Natural killer cell (primary cell): ENCODE measurements around the gene HAUS3. TPM values are rescaled to one million over a fixed set of nuclear protein-coding genes. Genes with fewer than 3 reads are reported as not detected.

ENCODE experiments used
- ATAC-seq, 3 donors: fragments of 150-1000 bp in 2 of 3; fragments of 200-7000 bp in 1 of 3; cut with Tn5 transposase; 1 replicate in 1 of 3; 2 replicates in 2 of 3; pipeline ENCODE4 v1.10.0; 2021; ENCODE audit warnings: mild to moderate bottlenecking in 2 of 3, moderate library complexity in 2 of 3
- DNase-seq, 2 donors: peaks; one replicate each; pipeline versions ENCODE4 v3.0.0 to v3.0.0-alpha.2; 2013 to 2021; ENCODE audit warnings: mixed read lengths in 1 of 2
- H3K27ac ChIP-seq: one replicate; pipeline ENCODE4 v1.5.1; 2013; ENCODE audit warnings: mild to moderate bottlenecking, low read length
- H3K27me3 ChIP-seq: one replicate; pipeline ENCODE4 v1.6.1; 2013; ENCODE audit warnings: low read length; ENCODE audit not compliant: control insufficient read depth, insufficient read depth
- H3K36me3 ChIP-seq: one replicate; pipeline ENCODE4 v1.6.1; 2013; ENCODE audit warnings: low read length; ENCODE audit not compliant: control insufficient read depth, insufficient read depth
- H3K4me1 ChIP-seq: one replicate; pipeline ENCODE4 v1.6.1; 2013; ENCODE audit warnings: low read length; ENCODE audit not compliant: control insufficient read depth, insufficient read depth
- H3K4me3 ChIP-seq: one replicate; pipeline ENCODE4 v1.5.1; 2013; ENCODE audit warnings: low read length
- H3K9me3 ChIP-seq: one replicate; pipeline ENCODE4 v1.6.1; 2013; ENCODE audit warnings: low read length; ENCODE audit not compliant: control insufficient read depth, insufficient read depth
- H3K27ac Mint-ChIP-seq, 2 donors: one replicate each; pipeline ENCODE4 v1.8.0; 2022; ENCODE audit warnings: mild to moderate bottlenecking in 2 of 2, mixed read lengths in 2 of 2, moderate library complexity in 1 of 2
- H3K27me3 Mint-ChIP-seq, 2 donors: one replicate each; pipeline ENCODE4 v1.8.0; 2022; ENCODE audit warnings: low read depth in 2 of 2, mixed read lengths in 2 of 2
- H3K36me3 Mint-ChIP-seq: one replicate; pipeline ENCODE4 v1.8.0; 2022; ENCODE audit warnings: mixed read lengths
- H3K4me1 Mint-ChIP-seq, 2 donors: one replicate each; pipeline ENCODE4 v1.8.0; 2022; ENCODE audit warnings: mixed read lengths in 2 of 2
- H3K4me3 Mint-ChIP-seq: one replicate; pipeline ENCODE4 v1.8.0; 2022; ENCODE audit warnings: mild to moderate bottlenecking, moderate library complexity, mixed read lengths
- H3K9me3 Mint-ChIP-seq, 2 donors: one replicate each; pipeline ENCODE4 v1.8.0; 2022; ENCODE audit warnings: mixed read lengths in 2 of 2
- CTCF ChIP-seq: fragments of 200-600 bp; IDR thresholded peaks from one replicate; pipeline ENCODE4 v1.8.0; 2022; ENCODE audit warnings: antibody characterized with exemption
- WGBS: methylation state at CpG from one replicate; pipeline ENCODE4 v1.1.7; 2013; ENCODE audit warnings: missing lambda C conversion rate; ENCODE audit not compliant: insufficient coverage; 5-methylcytosine and 5-hydroxymethylcytosine counted together
- intact Hi-C: fragments of 100-400 bp; cut with micrococcal nuclease; formaldehyde crosslinking; loops from one replicate; pipeline ENCODE4 v1.14.2; 2022
- total RNA-seq, 4 donors: library from RNA; stranded (reverse); fragments of 120-200 nt in 1 of 4; gene quantifications; one replicate each; pipeline versions ENCODE4 v1.2.3 to v1.2.4, GENCODE V29; 2013 to 2022

HAUS3 gene
- total RNA-seq, 3 donors from 2014 or later (not counting 1 experiment from before 2014, with no cell fraction given): 38.0 to 50.3 (median 49.4) TPM

DNA sequence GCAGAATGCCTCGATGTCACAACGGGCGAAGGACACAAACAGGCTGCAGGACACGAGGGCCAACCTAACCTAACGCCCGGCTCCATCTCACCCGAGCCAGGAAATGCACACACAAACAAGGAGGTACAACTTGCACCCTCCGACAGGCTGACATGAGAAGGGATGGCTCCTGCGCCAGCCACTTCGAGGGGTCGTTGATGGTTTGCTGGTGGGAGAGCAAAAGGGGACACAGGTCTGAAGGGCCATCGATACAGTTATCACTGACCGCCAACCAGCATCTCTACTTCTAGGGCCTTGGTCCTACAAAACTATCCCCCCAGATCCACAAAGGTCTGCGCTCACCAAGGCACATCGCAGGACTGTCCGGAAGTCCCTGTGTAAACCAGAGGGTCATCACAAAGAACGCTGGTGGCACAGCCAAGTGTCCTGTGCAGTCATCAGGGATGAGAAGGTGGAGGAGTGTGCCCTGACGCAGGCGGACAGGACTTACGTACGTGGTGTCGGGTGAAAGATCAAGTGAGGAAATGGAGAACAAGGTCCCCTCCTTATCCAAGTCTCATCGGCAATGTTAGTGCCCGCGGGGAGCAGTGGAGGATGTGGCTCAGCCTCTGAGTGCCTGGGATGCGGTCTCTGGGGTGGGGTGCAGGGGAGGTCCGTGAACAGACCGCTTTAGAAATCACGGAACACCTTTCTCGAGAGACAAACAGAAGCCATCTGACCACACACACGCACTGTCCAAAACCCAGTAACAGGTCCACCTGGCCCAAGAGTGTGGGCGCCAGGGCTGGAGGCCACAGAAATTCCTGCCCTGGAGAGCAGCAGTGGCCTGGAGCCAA is 13.0 kb upstream of the HAUS3 start:
- H3K27ac Mint-ChIP-seq: peak overlapping the region in 1 of 2 donors; percentile 8
- no peak overlapping the region for H3K27ac ChIP-seq
- peak in 1 of 2 donors; percentile 13 for DNase-seq
- 93% methylated on average over 32 of the region's 32 CpGs for WGBS
- peaks cover 16% of the 10 kb centered on the region for H3K4me1 ChIP-seq
- H3K9me3 Mint-ChIP-seq: no peaks in the 10 kb centered on the region
- H3K4me3 Mint-ChIP-seq: no peak overlapping the region
- H3K4me3 ChIP-seq: no peak overlapping the region
- no peaks in the 10 kb centered on the region for H3K27me3 ChIP-seq
- TF ChIP-seq CTCF: no peak
- no peaks in the 10 kb centered on the region for H3K36me3 Mint-ChIP-seq
- H3K36me3 ChIP-seq: peaks cover 55% of the 10 kb centered on the region
- no peaks in the 10 kb centered on the region for H3K9me3 ChIP-seq
- no peak for ATAC-seq
- no peaks in the 10 kb centered on the region for H3K27me3 Mint-ChIP-seq
- intact Hi-C loops: no loop called here
- peaks cover 6 to 20% of the 10 kb centered on the region in 2 donors for H3K4me1 Mint-ChIP-seq

DNA sequence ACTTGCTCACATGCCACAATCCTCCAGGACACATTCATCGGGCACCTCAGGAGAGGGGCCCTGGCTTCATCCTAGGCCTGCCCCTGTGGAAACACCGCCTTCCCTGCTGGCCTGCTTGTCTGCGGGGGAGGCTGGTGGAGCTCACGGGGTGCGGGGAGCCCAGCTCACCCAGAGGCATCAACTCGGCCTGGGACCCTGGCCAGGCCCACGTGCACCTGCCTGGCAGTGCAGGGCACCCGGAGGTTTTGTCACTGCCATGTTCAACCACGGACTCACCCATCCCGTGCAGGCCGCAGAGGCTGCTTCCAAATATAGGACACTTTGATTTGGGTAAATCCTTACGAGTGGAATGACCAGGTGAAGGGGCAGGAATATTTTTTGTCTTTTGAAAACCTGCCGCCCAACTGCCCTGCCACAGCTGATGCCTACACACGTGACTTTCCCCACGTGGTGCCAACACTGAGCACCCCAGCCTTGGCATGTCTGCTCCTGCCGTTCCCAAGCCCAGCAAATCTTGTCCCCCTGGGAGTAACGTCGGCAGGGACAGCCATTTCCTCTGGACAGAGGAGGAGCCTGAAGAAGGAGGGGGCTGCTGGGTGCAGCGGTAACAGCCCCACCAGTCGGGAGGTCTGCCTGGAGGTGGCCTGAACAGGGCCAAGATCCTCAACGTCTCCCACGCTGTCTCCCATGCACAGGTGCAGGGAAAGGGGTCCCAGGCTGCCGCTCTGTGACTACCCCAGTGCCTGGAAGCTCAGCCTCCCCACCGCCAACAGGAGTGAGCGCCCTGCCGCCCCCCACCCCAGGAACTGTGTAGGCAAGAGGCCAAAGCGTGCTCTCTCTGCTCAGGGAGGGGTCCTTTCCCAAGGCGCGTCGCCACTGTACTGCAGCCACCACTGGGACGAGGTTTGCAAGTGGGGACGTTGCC is 11.5 kb upstream of the HAUS3 start:
- Histone ChIP-seq H3K27ac (no peak overlapping the region), H3K27me3 (no peaks in the 10 kb centered on the region), H3K36me3 (peaks cover 59% of the 10 kb centered on the region), H3K4me3 (no peak overlapping the region), H3K9me3 (no peaks in the 10 kb centered on the region), H3K4me1 (peaks cover 3% of the 10 kb centered on the region)
- H3K4me3 Mint-ChIP-seq: no peak overlapping the region
- H3K27ac Mint-ChIP-seq: peak overlapping the region; percentile 8 to 54
- H3K4me1 Mint-ChIP-seq: peaks cover 6 to 20% of the 10 kb centered on the region in 2 donors
- no peak for TF ChIP-seq CTCF
- no peaks in the 10 kb centered on the region for H3K9me3 Mint-ChIP-seq
- intact Hi-C loops: no loop called here
- ATAC-seq: no peak
- H3K36me3 Mint-ChIP-seq: no peaks in the 10 kb centered on the region
- no peaks in the 10 kb centered on the region for H3K27me3 Mint-ChIP-seq
- WGBS: 92% methylated on average over 32 of the region's 32 CpGs
- peak in 1 of 2 donors; percentile 14 for DNase-seq

DNA sequence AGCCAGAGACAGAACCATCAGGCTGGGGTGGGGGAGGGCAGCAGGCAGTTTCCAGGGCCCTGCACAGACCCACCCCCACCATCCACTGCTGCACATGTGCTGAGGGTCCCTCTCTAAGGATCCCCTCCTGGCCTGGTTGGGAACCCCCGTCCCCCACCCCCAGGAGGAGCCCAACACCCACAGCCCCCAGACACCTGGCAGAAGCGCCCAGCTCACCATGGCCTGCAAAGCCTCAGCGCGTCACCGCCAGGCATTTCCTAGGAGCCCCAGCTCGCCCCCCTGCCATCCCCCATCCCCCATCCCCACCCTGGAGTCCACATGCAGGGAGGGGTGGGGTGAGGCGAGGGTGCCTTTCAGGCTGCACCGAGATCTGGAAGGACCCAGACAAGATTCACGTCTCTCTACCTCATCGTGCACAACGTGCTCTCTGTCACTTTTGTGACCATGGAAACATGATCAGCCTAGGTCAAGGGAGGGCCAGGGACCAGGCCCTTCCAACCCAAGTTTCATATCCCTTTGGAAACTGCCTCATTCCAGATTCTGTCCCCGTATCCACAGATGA is 10.7 kb upstream of the HAUS3 start:
- ATAC-seq (no peak), DNase-seq (no peak)
- H3K27me3 Mint-ChIP-seq: no peaks in the 10 kb centered on the region

More for the DNA sequence above, 10.7 kb upstream of the HAUS3 start:
- no peaks in the 10 kb centered on the region for H3K9me3 Mint-ChIP-seq
- H3K4me1 ChIP-seq: no peaks in the 10 kb centered on the region
- H3K36me3 Mint-ChIP-seq: no peaks in the 10 kb centered on the region
- no peaks in the 10 kb centered on the region for H3K9me3 ChIP-seq
- no peak overlapping the region for H3K4me3 Mint-ChIP-seq
- intact Hi-C loops: no loop called here
- no peak overlapping the region for H3K4me3 ChIP-seq
- WGBS: 89% methylated on average over 7 of the region's 12 CpGs
- no peaks in the 10 kb centered on the region for H3K27me3 ChIP-seq
- H3K27ac ChIP-seq: no peak overlapping the region
- peaks cover 6 to 20% of the 10 kb centered on the region in 2 donors for H3K4me1 Mint-ChIP-seq
- peaks cover 52% of the 10 kb centered on the region for H3K36me3 ChIP-seq
- no peak for TF ChIP-seq CTCF
- H3K27ac Mint-ChIP-seq: peak overlapping the region in 1 of 2 donors; percentile 70
